NCI-H82 treated with DMSO at 0.1 percent for 48 hours (cell line): Measurements from ENCODE around the gene SNX11.

Experiments
- DNase-seq: peaks from one replicate; lab custom pipeline; 2025; ENCODE audit not compliant: unreplicated experiment; lab: John Stamatoyannopoulos, UW

The SNX11 gene

GRCh38 chr17:48095611-48096010 lies 12.0 kb upstream of the SNX11 start:
- no peak for DNase-seq

- no peak for DNase-seq
These were observed 7.4 kb upstream of the SNX11 start for GRCh38 chr17:48100160-48100559.

- peak; percentile 43 for DNase-seq
These were observed 7.0 kb upstream of the SNX11 start for GRCh38 chr17:48100591-48101011.

- peak; percentile 87 for DNase-seq
These were observed 6.4 kb upstream of the SNX11 start, which contains the start of gene CBX1 for GRCh38 chr17:48101012-48101720. CBX1 (minus strand) TSS chr17:48101478; CDS start chr17:48077004, 24,474 bp downstream.

- no peak for DNase-seq
These were observed 5.4 kb upstream of the SNX11 start for GRCh38 chr17:48102043-48102750.

GRCh38 chr17:48102798-48103715 lies 4.5 kb upstream of the SNX11 start:
- DNase-seq, result no peak

- DNase-seq, result no peak
These were observed 3.1 kb upstream of the SNX11 start for GRCh38 chr17:48104440-48104839.

- no peak for DNase-seq
These were observed 797 bp upstream of the SNX11 start for GRCh38 chr17:48106802-48107136.

- DNase-seq, result peak; percentile 29
These were observed 3.2 kb downstream of the SNX11 start for GRCh38 chr17:48110761-48111160.

GRCh38 chr17:48111937-48112241 lies 4.3 kb downstream of the SNX11 start:
- no peak for DNase-seq

- DNase-seq, result no peak
These were observed 5.7 kb downstream of the SNX11 start for GRCh38 chr17:48113201-48113676.

- DNase-seq, result no peak
These were observed 14.5 kb downstream of the SNX11 start for GRCh38 chr17:48121923-48122664.

- DNase-seq, result no peak
These were observed 15.1 kb downstream of the SNX11 start for GRCh38 chr17:48122665-48123045.

GRCh38 chr17:48123111-48123510 lies 15.5 kb downstream of the SNX11 start:
- no peak for DNase-seq

GRCh38 chr17:48123776-48124388 lies 16.3 kb downstream of the SNX11 start:
- DNase-seq, result no peak

- DNase-seq, result no peak
These were observed 18.4 kb downstream of the SNX11 start for GRCh38 chr17:48125829-48126531.

GRCh38 chr17:48126532-48126850 lies 18.9 kb downstream of the SNX11 start:
- DNase-seq, result no peak

- DNase-seq, result peak; percentile 32
These were observed 19.9 kb downstream of the SNX11 start for GRCh38 chr17:48127371-48128051.

- DNase-seq, result peak; percentile 90
These were observed 20.8 kb downstream of the SNX11 start for GRCh38 chr17:48128400-48128799.
